PC-9 (cell line): ENCODE results near the gene GTPBP6.

Source experiments
- CTCF ChIP-seq: fragments of 200-600 bp; sonication (generic); conservative IDR thresholded peaks from 2 replicates; pipeline ENCODE4 v1.6.1; 2017; ENCODE audit warnings: mixed run types, antibody characterized with exemption, mild to moderate bottlenecking, moderate library complexity
- EZH2 ChIP-seq: fragments of 200-600 bp; sonication (generic); IDR thresholded peaks from 2 replicates; pipeline ENCODE4 v1.8.0; 2017; ENCODE audit warnings: antibody characterized with exemption, low read depth

- TF ChIP-seq CTCF (no peak), EZH2 (no peak)
Observed at GRCh38 chrX:352582-353314, 34.2 kb upstream of the GTPBP6 start.
